GM10266 (cell line): ENCODE measurements around the gene CCDC126.
A peak's percentile ranks its signal among the peaks of the same experiment; 100 is the strongest.
"Not testable (repeated sequence)": the region's sequence is repeated elsewhere in the genome, so short reads cannot be mapped to it uniquely, and the experiment has no call there.

Source experiments
- DNase-seq: peaks from one replicate; pipeline ENCODE4 v3.0.0; 2012; ENCODE audit errors: extremely low spot score
- CTCF ChIP-seq: IDR thresholded peaks from 2 replicates; pipeline ENCODE4 v1.5.1; 2012; ENCODE audit warnings: mild to moderate bottlenecking, low read depth; ENCODE audit not compliant: control insufficient read depth, insufficient read depth; ENCODE audit errors: missing control alignments

CCDC126 gene, protein sequence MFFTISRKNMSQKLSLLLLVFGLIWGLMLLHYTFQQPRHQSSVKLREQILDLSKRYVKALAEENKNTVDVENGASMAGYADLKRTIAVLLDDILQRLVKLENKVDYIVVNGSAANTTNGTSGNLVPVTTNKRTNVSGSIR

DNA sequence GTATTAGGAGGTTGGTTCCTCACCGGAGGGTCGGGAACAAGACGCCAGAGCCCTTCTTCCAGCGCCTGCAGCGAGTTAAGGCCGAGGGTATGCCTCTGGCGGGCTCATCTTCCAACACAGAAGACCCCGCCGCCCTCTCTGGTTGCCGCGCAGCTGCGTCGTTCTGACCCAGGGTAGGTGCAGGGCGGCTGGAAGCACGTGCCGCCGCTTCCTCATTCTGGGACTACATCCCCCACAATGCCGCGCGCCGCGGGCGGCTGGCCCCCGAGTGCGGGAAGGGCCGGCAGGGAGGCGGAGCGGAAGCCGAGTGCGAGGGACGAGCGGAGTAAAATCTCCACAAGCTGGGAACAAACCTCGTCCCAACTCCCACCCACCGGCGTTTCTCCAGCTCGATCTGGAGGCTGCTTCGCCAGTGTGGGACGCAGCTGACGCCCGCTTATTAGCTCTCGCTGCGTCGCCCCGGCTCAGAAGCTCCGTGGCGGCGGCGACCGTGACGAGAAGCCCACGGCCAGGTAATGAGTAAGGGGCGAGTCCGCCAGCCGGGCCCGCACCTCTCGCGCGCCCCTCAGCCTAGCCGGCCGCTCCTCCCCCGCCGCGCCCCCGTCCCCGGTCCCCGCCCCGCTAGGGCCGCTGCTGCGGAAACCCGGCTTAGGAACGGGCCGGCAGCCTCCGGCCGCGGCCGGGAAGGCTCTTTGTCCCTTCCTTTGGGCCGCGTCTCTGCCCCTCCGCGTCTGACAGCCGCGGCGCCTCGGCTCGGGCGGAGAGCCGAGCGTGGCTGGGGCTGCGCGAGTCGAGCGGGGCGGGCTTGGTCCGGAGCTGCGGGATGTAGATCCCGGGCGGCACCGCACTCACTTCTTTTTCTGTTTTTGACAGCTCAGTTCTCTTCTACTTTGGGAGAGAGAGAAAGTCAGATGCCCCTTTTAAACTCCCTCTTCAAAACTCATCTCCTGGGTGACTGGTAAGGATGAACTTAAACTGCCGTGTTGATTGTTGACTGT, at the start of gene CCDC126:
Gene CCDC126, plus strand, starts transcription at position 289 of the 998 bp plus-strand sequence. CDS start 13,934 bp downstream, outside the sequence.
- no peak for TF ChIP-seq CTCF
- DNase-seq = peak; percentile 89

GRCh38 chr7:23547662-23548061, 49.5 kb upstream of the CCDC126 start:
- no peak for DNase-seq
- TF ChIP-seq CTCF = no peak

DNA sequence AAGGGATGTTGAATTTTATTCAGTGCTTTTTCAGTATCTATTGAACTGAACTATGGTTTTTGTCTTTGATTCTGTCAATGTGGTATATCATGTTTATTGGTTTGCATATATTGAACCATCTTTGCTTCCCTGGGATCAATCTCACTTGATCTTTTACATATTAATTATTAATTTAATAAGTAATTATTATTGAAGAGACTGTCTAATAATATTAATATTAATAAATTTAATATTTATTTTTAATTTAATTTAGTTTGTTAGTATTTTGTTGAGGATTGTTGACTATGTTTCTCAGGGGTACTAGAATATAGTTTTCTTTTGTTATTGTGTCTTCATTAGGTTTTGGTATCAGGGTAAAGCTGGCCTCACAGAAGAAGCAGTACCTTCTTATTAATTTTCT, 38.9 kb upstream of the CCDC126 start:
- TF ChIP-seq CTCF = no peak
- no peak for DNase-seq

DNA sequence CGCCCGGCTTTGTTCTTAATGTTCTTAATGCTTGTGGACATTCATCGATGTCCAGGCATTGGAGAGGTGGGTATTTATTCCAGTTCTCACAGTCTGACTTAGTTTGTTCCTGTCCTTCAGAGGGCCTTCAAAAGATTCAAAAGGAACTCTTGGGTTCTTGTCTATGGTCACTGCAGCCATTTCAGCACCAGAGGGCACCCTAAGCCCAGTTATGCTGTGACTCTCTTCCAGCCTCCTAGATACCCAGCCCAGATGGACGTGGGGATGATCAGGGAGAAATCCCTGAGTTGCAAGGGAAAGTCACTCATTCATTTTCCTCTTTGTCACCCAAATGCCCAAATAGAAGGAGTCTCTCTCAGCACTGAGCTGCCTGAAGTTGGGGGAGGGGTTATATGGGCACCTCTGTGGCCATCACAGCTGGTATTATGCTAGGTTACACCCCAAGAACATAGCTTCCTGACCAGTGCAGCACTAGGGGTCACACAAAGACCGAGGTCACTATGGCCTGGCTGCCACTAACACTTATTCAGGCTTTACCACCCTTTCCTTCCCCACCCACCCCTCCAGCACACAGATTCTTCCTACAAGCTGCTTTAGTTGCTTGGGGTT, 26.5 kb upstream of the CCDC126 start:
- peak; percentile 91 for TF ChIP-seq CTCF
- DNase-seq = peak; percentile 78

DNA sequence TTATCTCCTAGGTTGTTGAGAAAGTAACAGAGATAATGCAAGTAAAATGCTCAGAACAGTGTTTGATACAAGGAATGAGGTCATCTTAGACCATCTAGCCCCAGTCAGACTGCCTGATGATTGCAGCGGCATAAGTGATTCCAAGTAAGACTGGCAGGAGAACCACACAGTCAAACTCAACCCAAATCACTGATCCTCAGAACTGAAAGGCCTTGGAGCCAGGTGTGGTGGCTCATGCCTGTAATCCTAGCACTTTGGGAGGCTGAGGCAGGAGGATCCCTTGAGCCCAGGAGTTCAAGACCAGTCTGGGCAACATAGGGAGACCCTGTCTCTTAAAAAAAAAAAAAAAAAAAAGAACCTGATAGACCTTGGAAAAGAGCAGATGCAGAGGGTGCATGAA, 15.2 kb upstream of the CCDC126 start:
- DNase-seq = not testable (repeated sequence)

DNA sequence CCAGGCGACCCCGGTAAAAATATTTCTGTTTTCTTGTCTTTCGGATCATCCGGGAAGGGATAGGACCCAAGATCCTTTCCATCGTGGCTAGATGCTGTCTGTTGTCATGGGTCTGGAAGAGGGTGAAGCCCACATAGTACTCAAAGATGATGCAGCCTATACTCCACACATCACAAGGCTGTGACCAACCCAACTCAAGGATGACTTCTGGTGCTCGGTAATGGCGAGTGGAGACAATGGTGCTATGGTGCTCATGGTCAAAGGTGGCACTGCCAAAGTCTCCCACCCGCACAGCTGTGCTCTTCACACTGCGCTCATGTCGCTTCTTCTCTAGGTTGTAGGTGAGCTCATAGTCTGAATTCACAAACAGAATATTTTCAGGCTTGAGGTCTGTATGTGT, 11.9 kb upstream of the CCDC126 start:
- DNase-seq = not testable (repeated sequence)

GRCh38 chr7:23586159-23586558, 11.0 kb upstream of the CCDC126 start:
- no peak for DNase-seq
- TF ChIP-seq CTCF = no peak

GRCh38 chr7:23590529-23590928, 6.7 kb upstream of the CCDC126 start:
- no peak for TF ChIP-seq CTCF
- no peak for DNase-seq
